Measurements from ENCODE around the gene SMG7. TPM values are rescaled to one million over a fixed set of nuclear protein-coding genes. Genes with fewer than 3 reads are reported as not detected.

The SMG7 gene
- total and polyA plus RNA-seq, 10 of the 15 experiments (the other 5 are each of a cell fraction or from before 2014, with no cell fraction given): 9.5 to 65.4 (median 42.7) TPM

- TF ChIP-seq ATF7 (IDR thresholded peaks at IDR 0.05; ENCODE audit: low read depth) (peak; percentile 65; the same call in 1 of the 2 replicates), MTA3 (IDR thresholded peaks at IDR 0.05; ENCODE audit: borderline replicate concordance, low read length) (no peak), CBFB (IDR thresholded peaks at IDR 0.05; ENCODE audit: low read depth) (no peak), ELK1 (IDR thresholded peaks at IDR 0.05; ENCODE audit: low read depth, low read length) (no peak)
Observed at GRCh38 chr1:183473217-183473536, 878 bp downstream of the SMG7 start (continued).

GRCh38 chr1:183476081-183476480, 3.8 kb downstream of the SMG7 start:
- no peak overlapping the region for H3K9ac ChIP-seq (ENCODE audit: control insufficient read depth, insufficient read depth, low read length)
- SMC1A ChIA-PET (ENCODE audit: uncharacterized antibody, unreplicated experiment): interaction anchor here (0.6 to 7.6 kb wide), 6 partner anchors 13 to 129 kb away, joined by 3 to 69 read pairs (median 3); no protein-coding TSS in a partner anchor
- H3K27ac ChIP-seq (ENCODE audit: control insufficient read depth, insufficient read depth): no peak overlapping the region
- intact Hi-C loops (cut with micrococcal nuclease; ENCODE audit: unreplicated experiment) (loop anchor here (10.0 kb wide), 2 partner anchors 451 to 511 kb away; partner anchors contain the start of gene LAMC1), in situ Hi-C loops (cut with MboI) (loop anchor here (10.0 kb wide), 1 partner anchor 149 kb away; no protein-coding TSS in a partner anchor)
- no peak for ATAC-seq
- TF ChIP-seq EED (IDR thresholded peaks at IDR 0.05; ENCODE audit: low read depth) (no peak), RAD51 (IDR thresholded peaks at IDR 0.05) (no peak), ZNF384 (IDR thresholded peaks at IDR 0.05; ENCODE audit: borderline replicate concordance, low read depth, low read length) (no peak), ZBTB40 (IDR thresholded peaks at IDR 0.05; ENCODE audit: borderline replicate concordance) (no peak), CBX3 (IDR thresholded peaks at IDR 0.05; ENCODE audit: borderline replicate concordance, low read depth) (no peak), ZNF687 (IDR thresholded peaks at IDR 0.05) (no peak), SMARCA5 (IDR thresholded peaks at IDR 0.05) (no peak)
- no peaks in the 10 kb centered on the region; a peak in 1 of 4 replicates for H3K36me3 ChIP-seq (ENCODE audit: control insufficient read depth in 2 of 2, insufficient read depth in 2 of 2, low read length in 1 of 2)
- CTCF ChIA-PET: interaction anchor here (1.0 to 1.2 kb wide), 2 partner anchors 153 to 513 kb away, joined by 3 read pairs; no protein-coding TSS in a partner anchor
- POLR2A ChIA-PET: interaction anchor here (0.6 kb wide), 1 partner anchor 128 kb away, joined by 3 read pairs; no protein-coding TSS in a partner anchor
- RAD21 ChIA-PET (ENCODE audit: unreplicated experiment): interaction anchor here (1.5 kb wide), 1 partner anchor 75 kb away, joined by 4 read pairs; no protein-coding TSS in a partner anchor
- no peak for FAIRE-seq
- peak overlapping the region; percentile 47; the same call in 1 of the 2 replicates for H3K4me3 ChIP-seq
- H3K4me2 ChIP-seq (ENCODE audit: control insufficient read depth, insufficient read depth): peak overlapping the region; percentile 77; the same call in 1 of the 2 replicates
- H2AFZ ChIP-seq (ENCODE audit: control insufficient read depth, low read depth, low read length): no peak overlapping the region
- WGBS (ENCODE audit: insufficient coverage, insufficient replicate concordance, low lambda C conversion rate, missing lambda C conversion rate): 66% methylated on average over 3 of the region's 3 CpGs
- H3K9me3 ChIP-seq (replicated peaks; ENCODE audit: control insufficient read depth, insufficient read depth, low read length): no peaks in the 10 kb centered on the region
- no peak for DNase-seq (ENCODE audit: low read depth, low spot score)
- H3K27me3 ChIP-seq (replicated peaks in 1 of 2; ENCODE audit: control insufficient read depth in 2 of 2, insufficient read depth in 2 of 2, low read length in 1 of 2): no peaks in the 10 kb centered on the region
- peaks cover 32% of the 10 kb centered on the region for H3K4me1 ChIP-seq (ENCODE audit: control insufficient read depth, insufficient read depth, low read length)
- no peaks in the 10 kb centered on the region for H4K20me1 ChIP-seq (ENCODE audit: control insufficient read depth, insufficient read depth)
- no TSS peak for BruUV-seq (replicated peaks)
- H3K79me2 ChIP-seq (ENCODE audit: control insufficient read depth, insufficient read depth, low read length): peaks cover 87% of the 10 kb centered on the region

Data from GM12878 (cell line).